Stimulated activated CD8-positive, alpha-beta memory T cell treated with anti-CD3 and anti-CD28 coated beads, Interleukin-7, amount 100 ng/mL, for 1 hour (primary cell): ENCODE data around the gene PANK4.

Source experiments
- DNase-seq, 2 donors: peaks; one replicate each; pipeline ENCODE4 v3.0.0-alpha.2; 2020; ENCODE audit warnings: low read depth in 2 of 2

PANK4 gene

DNA sequence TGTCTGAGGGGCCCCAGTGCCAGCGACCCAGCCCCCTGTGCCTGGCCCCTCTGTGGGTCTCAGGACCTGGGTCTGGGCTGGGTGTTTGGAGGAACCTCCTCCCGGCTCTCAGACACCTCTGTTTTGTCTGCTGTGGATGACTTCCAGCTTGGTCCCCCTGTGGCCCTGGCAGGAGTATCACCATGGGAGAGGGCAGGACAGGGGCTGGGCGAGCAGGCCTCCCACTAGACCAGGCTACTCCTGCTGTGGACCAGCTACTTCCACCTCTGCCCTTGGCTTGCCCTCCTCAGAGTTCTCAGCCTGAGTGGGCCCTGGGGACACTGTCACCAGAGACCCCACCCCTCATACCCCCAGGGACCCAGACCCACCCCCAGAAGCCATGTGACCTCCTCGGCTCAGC is 28.5 kb downstream of the PANK4 start:
- DNase-seq, result no peak

- DNase-seq, result no peak
Measured at GRCh38 chr1:2496746-2497145, 29.6 kb downstream of the PANK4 start.

- DNase-seq, result peak in 1 of 2 donors; percentile 2
Measured at GRCh38 chr1:2496087-2496622, 30.2 kb downstream of the PANK4 start.

GRCh38 chr1:2495546-2495945 is 30.9 kb downstream of the PANK4 start:
- no peak for DNase-seq

GRCh38 chr1:2495026-2495425 is 31.4 kb downstream of the PANK4 start:
- no peak for DNase-seq

- no peak for DNase-seq
Measured at GRCh38 chr1:2494323-2494693, 32.1 kb downstream of the PANK4 start.

- no peak for DNase-seq
Measured at GRCh38 chr1:2493691-2494322, 32.6 kb downstream of the PANK4 start.

DNA sequence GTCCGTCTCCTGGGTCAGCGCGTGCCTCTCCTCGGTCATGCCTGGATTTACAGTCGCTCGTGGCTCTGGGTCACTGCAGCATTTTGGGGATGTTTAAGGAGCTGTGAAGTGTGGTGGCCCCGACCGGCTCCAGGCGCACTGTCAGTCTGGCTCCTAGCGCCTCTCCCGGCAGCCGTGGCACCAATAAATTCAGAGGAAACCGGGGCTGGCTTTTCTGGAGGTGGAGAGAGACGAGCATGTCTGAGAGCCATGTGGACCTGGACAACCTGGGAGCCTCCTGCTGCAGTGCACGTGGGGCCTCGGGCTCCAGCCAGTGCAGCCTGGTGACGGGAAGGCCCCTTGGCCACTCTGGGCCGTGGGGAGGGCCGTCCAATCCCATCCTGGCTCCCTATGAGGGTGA is 33.2 kb downstream of the PANK4 start:
- no peak for DNase-seq

DNA sequence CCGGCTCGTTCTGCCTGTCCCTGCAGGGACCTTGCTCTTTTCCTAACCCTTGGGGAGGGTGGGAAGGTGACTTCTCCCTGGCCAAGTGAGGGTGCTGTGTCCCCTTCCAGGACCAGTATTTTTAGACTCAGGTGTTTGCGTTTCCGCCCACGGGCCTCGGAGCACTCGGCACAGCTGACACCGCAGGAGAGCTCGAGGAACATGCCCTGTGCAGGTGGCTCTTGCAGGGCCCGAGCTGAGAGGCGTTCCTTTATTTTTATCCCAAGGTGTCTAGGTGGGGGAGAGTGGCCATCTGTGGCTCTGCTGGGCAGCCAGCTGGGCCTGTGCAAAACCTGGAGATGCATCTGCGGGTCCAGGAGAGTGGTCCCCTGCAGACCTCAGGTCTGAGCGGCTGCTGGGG is 34.3 kb downstream of the PANK4 start:
- no peak for DNase-seq

GRCh38 chr1:2489615-2490014 is 36.8 kb downstream of the PANK4 start:
- DNase-seq, result no peak

- no peak for DNase-seq
Measured at GRCh38 chr1:2488688-2489087, 37.7 kb downstream of the PANK4 start.

DNA sequence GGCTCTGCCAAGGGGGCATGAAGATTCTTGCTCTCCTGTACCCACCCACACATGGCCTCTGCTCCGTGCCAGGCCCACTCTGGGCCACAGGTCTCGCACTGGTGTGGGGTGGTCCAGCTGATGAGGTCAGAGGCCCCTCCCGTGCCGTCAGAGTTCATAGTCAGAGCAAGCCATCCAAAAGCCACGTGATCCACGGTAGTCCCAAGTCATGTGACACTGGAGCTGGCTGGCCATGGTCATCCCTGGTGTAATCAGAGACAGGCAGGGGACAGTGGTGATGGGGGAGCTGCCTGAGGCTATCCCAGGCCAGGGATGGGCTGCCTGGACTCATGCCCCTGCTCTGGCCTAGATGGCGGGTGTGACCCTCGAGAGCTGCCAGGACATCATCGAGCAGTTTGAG is 39.8 kb downstream of the PANK4 start:
- no peak for DNase-seq

DNA sequence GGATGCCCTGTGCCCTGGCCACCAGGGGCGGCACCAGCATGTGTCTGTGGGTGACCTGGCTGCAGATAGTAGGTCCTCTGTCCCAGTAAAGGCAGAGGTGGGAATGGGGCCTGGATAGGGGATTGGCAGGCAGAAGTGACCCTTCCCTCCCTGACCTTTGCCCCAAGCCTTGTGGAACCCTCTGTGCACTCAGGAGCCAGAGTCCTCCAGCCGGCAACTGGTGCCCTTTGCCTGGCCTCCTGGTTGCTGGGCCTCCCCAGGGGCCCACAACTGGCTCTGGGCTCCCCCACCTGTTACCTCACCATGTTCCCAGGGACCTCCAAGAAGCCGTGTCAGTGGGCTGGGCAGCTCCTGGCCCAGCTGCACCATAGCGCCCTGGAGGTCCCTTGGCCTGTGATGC is 40.4 kb downstream of the PANK4 start:
- DNase-seq, result no peak

- no peak for DNase-seq
Measured at GRCh38 chr1:2483970-2484369, 42.4 kb downstream of the PANK4 start.

GRCh38 chr1:2483026-2483425 is 43.4 kb downstream of the PANK4 start:
- DNase-seq, result no peak

GRCh38 chr1:2482588-2482987 is 43.8 kb downstream of the PANK4 start:
- no peak for DNase-seq

DNA sequence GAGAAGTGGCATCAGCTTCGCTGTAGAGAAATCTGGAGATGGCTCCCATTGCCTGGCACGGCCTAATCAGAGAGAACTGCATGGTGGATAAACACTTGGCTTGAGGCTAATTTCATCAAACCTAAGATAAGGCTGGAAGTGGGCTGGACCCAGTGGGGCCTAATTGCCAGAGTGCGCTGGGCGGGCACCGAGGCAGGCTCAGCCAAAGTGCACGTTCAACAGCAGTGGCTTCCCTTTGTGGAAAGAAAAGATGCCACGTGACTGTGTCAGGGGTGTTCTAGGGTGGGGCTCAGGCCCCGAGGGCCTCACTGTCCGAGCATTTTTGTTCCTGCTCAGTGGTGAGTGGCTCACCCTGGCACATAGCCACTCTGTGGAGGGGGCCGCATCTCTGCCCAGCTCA is 44.5 kb downstream of the PANK4 start:
- no peak for DNase-seq

GRCh38 chr1:2480986-2481364 is 45.4 kb downstream of the PANK4 start:
- DNase-seq, result no peak

GRCh38 chr1:2480236-2480985 is 46.0 kb downstream of the PANK4 start:
- DNase-seq, result no peak

- no peak for DNase-seq
Measured at GRCh38 chr1:2479618-2480017, 46.8 kb downstream of the PANK4 start.

- DNase-seq, result no peak
Measured at GRCh38 chr1:2479186-2479585, 47.2 kb downstream of the PANK4 start.

DNA sequence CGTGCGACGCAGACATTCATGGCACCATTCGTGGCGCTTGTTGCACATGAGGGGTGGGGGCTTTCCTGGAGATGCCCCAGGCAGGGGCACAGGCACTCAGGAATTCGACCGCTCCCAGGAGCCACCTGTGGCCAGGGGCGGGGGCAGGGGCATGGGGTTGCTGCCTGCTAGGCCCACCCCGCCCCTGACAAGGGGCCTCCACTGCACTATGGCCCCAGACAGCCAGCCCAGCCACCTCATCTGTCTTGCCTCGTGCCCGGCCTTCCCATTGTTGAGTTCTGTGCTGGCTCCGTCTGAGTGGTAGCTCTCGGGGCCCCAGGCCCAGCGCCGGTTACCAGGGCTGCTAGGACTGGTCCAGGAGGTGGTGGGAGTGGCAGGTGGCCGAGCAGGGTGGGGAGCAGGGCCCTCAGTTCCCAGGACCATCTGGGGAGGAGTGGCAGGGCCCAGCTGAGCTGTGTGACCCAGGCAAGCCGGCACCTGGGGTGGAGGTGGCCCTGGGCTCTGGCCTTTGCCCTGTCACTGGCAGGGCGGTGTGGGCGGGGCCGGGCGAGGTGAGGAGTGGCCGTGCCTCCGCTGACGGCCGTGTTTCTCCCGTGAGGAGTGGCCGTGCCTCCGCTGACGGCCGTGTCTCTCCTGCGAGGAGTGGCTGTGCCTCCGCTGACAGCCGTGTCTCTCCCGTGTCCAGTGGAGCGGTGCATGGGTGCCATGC is 48.5 kb downstream of the PANK4 start:
- DNase-seq, result no peak

GRCh38 chr1:2477309-2477708 is 49.1 kb downstream of the PANK4 start:
- no peak for DNase-seq
